Stimulated activated CD8-positive, alpha-beta memory T cell treated with anti-CD3 and anti-CD28 coated beads, Interleukin-12 subunit alpha, Interleukin-12 subunit beta, amount 100 ng/mL, for 24 hours (primary cell): ENCODE data around the gene CASK.
"Not testable (repeated sequence)": the region's sequence is repeated elsewhere in the genome, so short reads cannot be mapped to it uniquely, and the experiment has no call there.

Experiments used
- DNase-seq: peaks from one replicate; pipeline ENCODE4 v3.0.0-alpha.2; 2020; ENCODE audit errors: extremely low read depth

Gene CASK

GRCh38 chrX:41689711-41690110 is 233.6 kb downstream of the CASK start:
- no peak for DNase-seq

- no peak for DNase-seq
These were observed 234.5 kb downstream of the CASK start, which contains the start of gene GPR34 for GRCh38 chrX:41688835-41689234. Gene GPR34, plus strand, starts transcription at chrX:41688973. Its CDS starts 6,661 bp downstream, at chrX:41695634.

- DNase-seq: no peak
These were observed 235.2 kb downstream of the CASK start for GRCh38 chrX:41688156-41688555.

- no peak for DNase-seq
These were observed 236.6 kb downstream of the CASK start for GRCh38 chrX:41686788-41687187.

- DNase-seq: no peak
These were observed 238.4 kb downstream of the CASK start for GRCh38 chrX:41684940-41685339.

GRCh38 chrX:41684138-41684537 is 239.2 kb downstream of the CASK start:
- DNase-seq: no peak

GRCh38 chrX:41677183-41678060 is 245.9 kb downstream of the CASK start:
- no peak for DNase-seq

- DNase-seq: not testable (repeated sequence)
These were observed 247.0 kb downstream of the CASK start for GRCh38 chrX:41676361-41676760.

GRCh38 chrX:41672643-41673042 is 250.7 kb downstream of the CASK start:
- no peak for DNase-seq

- no peak for DNase-seq
These were observed 252.3 kb downstream of the CASK start for GRCh38 chrX:41671082-41671481.

GRCh38 chrX:41670112-41670511 is 253.2 kb downstream of the CASK start:
- no peak for DNase-seq

GRCh38 chrX:41667631-41668030 is 255.7 kb downstream of the CASK start:
- DNase-seq: no peak

- DNase-seq: no peak
These were observed 257.1 kb downstream of the CASK start for GRCh38 chrX:41666251-41666650.

- DNase-seq: no peak
These were observed 257.7 kb downstream of the CASK start for GRCh38 chrX:41665686-41666085.

GRCh38 chrX:41664908-41665307 is 258.4 kb downstream of the CASK start:
- no peak for DNase-seq

GRCh38 chrX:41664375-41664901 is 258.9 kb downstream of the CASK start:
- DNase-seq: no peak

GRCh38 chrX:41661366-41662095 is 261.8 kb downstream of the CASK start:
- DNase-seq: no peak

GRCh38 chrX:41655631-41656030 is 267.7 kb downstream of the CASK start:
- DNase-seq: no peak

GRCh38 chrX:41655101-41655500 is 268.3 kb downstream of the CASK start:
- no peak for DNase-seq

GRCh38 chrX:41653125-41653524 is 270.2 kb downstream of the CASK start:
- no peak for DNase-seq

GRCh38 chrX:41646201-41646600 is 277.2 kb downstream of the CASK start:
- DNase-seq: not testable (repeated sequence)

- no peak for DNase-seq
These were observed 289.1 kb downstream of the CASK start for GRCh38 chrX:41634284-41634683.

GRCh38 chrX:41630091-41630490 is 293.3 kb downstream of the CASK start:
- DNase-seq: no peak
